HG02610 (cell line): Measurements from ENCODE around the gene PSMB7.

Source experiments
- ATAC-seq: cut with Tn5 transposase; IDR thresholded peaks from one replicate; pipeline ENCODE4 v1.9.1; 2021; ENCODE audit warnings: mild to moderate bottlenecking, moderate library complexity; ENCODE audit not compliant: unreplicated experiment

The PSMB7 gene

DNA sequence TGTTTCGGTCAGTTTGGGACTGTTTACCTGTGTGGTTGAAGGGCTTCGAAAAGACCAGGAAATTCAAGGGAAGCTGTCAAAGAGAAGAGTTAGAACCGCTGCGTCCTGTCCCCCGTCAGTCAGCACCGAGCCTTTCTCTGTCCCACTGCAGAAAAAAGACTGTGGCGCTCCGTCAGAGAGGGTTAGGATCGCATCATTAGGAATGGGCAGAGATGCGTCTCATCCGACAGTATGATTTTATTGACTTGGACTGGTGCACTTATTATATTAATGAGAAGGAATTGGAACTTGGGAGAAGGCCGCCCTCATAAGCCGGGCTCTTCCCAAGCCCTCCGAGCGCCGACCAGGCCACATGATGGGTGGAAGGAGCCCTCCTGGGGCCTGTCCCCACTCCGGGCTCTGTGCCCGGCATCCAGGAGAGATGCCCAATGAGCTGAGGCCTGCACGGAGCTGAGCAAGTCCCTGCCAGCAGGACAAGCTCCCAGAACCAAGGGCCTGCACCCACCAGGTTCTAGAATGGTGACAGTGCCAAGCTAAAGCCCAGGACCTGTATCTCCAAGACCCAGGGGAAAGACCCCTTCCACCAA, 85.9 kb downstream of the PSMB7 start:
- ATAC-seq: no peak

GRCh38 chr9:124328285-124328684, 87.0 kb downstream of the PSMB7 start:
- ATAC-seq: no peak

- ATAC-seq: no peak
Measured at GRCh38 chr9:124327491-124327890, 87.8 kb downstream of the PSMB7 start.

- ATAC-seq: no peak
Measured at GRCh38 chr9:124326378-124326777, 88.9 kb downstream of the PSMB7 start.

DNA sequence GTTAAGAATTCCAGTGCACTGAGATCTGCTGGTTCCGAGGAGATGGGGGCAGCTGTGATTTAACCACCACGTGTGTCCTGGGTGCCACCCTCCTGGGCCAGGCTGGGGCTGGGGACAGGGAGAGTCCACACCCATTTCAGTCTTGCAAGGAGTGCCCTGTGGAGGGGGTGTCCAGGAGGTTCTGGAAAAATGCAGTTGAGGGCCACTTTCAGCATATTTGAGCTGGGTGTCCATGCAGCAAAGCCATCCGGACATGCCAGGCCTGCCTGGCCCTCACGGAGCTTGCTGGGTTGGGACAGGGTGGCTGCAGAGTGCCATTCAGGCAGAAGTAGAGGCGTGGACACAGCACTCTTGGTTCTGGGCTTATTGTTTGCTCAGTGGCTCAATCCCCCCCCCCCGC, 89.4 kb downstream of the PSMB7 start:
- ATAC-seq: no peak

GRCh38 chr9:124323904-124324303, 91.3 kb downstream of the PSMB7 start:
- no peak for ATAC-seq

GRCh38 chr9:124322618-124323432, 92.4 kb downstream of the PSMB7 start:
- no peak for ATAC-seq

GRCh38 chr9:124321935-124322334, 93.3 kb downstream of the PSMB7 start:
- no peak for ATAC-seq

DNA sequence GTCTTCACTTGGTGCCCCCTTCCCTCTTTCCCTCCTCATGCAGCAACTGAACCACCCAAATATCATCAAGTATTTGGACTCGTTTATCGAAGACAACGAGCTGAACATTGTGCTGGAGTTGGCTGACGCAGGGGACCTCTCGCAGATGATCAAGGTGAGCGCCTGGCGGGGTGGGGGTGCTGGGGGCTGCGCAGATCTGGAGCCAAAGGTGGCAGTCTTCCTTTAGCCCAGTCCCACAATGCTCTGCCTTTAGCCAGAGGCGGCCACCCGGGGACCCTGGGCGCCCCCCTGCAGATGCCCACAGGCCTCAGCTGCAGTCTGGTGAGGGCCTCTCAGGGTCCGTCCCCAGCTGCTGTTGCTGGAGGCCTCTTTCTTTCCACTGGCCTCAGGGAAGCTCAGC, 93.8 kb downstream of the PSMB7 start:
- no peak for ATAC-seq

- ATAC-seq: no peak
Measured at GRCh38 chr9:124320062-124320973, 94.9 kb downstream of the PSMB7 start.

DNA sequence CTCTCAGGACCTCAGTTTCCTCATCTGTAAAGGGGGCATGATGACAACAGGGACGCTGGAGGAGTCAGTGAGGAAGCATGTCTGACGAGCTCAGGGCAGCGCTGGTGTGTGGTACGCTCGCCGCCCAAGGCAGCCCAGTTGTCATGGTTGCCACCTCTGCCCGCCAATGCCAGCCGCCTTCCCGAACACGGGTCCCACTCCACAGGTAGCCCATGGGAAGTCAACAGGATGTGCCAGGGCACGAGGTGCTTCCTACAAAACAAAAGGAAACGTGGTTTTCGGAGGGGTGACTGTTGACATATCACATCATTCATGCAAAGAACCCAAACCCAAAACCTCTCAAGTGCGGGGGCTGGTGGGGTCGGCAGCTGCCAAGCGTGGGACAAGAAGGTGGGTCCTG, 99.4 kb downstream of the PSMB7 start:
- ATAC-seq: no peak

- ATAC-seq: no peak
Measured at GRCh38 chr9:124313940-124314339, 101.3 kb downstream of the PSMB7 start.

GRCh38 chr9:124312290-124313265, 102.7 kb downstream of the PSMB7 start:
- ATAC-seq: no peak

DNA sequence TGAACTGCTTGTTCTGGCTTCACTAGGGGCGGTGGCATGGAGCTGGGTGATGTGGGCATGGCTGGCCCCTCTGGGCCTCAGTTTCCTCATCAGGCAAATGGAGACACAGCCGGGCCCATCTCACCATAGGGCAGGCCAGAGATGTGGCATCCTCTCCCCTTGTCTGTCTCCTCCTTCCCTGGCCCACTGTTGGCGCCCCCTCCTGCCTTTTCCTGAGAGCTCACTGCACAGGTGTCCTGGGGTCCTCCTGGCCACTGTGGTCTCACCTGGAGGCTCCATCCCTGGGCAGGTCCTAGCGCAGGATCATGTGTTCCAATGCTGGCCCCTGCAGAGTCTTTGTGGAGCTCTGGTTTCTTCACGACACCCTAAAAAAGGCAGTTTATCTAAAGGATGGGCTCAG, 104.0 kb downstream of the PSMB7 start:
- no peak for ATAC-seq

DNA sequence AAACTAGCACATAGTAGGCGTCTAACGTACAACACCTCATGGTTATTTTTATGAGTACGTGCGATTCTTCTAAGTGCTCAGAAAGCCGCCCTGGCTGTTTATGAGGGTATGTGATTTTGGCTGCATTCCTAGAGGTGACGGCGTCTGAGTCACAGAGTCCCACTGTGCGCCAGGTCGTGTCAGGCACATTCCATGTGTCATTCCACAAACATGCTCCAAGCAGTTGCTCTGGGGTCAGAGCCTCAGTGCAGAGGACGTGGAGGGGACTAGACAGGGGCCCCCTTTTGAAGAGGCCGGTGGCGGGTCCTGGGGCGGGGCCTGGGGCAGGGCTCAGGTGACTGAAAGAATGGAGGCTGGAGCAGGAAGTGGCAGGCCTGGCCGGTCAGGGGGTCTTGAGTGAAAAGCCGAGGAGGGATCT, 105.6 kb downstream of the PSMB7 start:
- ATAC-seq: no peak

DNA sequence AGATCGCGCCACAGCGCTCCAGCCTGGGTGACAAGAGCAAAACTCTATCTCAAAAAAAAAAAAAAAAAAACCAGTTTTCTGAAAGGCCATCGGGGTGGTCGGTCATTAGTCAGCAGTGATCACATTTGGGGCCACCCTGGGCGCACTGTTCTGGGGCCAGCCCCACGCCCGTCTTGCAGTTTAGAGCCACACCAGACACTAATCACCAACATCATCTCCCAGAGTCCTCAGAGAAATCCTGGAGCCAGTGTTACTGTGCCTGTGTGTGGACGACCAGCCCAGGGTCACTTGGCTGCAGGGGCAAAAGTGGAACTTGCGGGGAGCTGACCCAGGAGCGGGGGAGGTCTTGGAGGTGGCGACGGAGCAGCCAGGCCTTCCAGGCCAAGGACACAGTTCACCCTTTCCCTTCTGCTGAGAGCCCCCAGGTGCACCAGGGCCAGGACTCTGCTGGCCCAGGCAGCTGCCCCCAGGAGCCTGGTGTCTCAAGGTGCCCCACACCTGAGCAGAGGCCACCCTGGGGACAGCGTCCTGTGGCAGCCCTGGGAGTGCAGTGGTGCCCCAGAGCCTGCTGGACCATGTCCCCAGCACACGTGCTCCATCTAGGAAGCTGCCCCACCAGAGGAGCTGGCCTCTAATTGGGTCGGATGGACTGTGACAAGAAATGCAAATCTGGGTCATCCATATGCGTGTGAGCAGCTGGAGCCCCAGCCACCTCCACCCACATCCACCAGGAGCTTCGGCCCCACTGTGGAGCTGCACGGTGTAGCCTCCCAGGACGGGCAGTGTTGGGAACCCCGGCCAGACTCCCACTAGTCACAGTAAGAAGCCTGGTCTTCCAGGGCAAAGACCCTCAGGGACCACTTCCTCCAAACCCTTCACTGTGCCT, 106.4 kb downstream of the PSMB7 start:
- no peak for ATAC-seq

DNA sequence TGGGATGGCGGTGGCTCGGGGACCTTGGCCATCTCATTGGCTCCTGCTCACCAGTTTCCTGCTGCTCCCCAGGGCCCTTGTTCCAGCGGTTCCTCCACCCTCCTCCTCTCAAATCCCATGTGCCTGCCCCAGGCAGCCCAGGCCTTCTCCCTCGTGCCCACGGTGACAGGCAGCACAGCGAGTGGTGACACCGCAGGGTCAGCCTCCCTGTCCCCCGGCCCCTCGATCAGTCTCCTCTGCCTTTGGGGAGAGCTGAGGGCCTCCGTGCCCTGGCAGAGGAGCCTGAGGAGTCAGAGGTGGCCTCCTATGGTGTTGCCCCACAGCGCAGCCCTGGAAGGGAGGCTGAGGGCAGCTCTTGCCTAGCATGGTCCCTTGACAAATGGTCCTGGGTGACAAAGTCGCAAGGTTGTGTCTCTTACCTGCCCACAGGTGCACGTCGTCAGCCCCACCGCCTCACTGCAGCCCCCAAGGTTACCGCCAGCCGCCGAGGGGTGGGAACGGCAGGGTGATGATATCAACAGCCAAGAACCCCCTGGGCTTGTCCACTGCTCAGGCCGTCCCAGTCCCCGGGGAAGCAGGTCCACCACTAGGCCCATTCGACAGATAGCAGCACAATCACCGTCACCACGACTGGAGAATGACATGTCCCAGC, 107.7 kb downstream of the PSMB7 start:
- no peak for ATAC-seq

DNA sequence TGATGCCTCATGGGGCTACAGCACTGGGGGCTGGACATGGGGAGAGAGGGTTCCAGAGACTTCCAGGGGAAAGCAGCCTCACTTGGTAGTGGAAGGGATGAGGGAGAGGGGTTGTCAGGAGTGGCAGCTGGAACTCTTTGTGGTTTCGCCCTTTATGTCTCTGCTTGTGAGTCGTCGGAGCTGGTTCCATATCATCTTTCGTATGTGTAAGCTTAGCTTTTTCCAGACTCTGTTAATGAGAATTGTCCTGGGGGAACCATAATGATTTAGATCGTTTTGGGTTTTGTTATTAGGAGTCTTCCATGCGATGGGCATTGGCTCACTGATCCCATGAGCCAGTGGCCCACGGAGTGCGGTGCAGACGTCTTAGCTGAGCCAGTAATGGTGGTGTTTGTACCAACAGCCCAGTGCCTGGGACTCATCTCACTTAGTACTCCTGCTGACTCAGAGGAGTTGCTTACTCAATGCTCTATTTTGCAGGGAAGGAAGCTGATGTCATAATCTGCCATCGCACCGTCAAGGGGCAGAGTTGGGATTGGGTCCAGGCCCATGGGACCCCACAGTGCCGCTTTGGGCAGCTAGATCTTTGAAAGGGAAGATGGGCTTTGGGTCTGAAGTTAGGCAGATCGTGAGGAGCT, 109.0 kb downstream of the PSMB7 start:
- no peak for ATAC-seq
